HG03095 (cell line): ENCODE results near the gene NUTM2B.
"Not testable (repeated sequence)": the region's sequence is repeated elsewhere in the genome, so short reads cannot be mapped to it uniquely, and the experiment has no call there.

Source experiments
- ATAC-seq: cut with Tn5 transposase; IDR thresholded peaks from one replicate; pipeline ENCODE4 v1.9.1; 2021; ENCODE audit warnings: moderate library complexity; ENCODE audit not compliant: unreplicated experiment

NUTM2B gene

GRCh38 chr10:79702927-79703326, at the start of gene NUTM2B:
NUTM2B (plus strand) TSS chr10:79703227; CDS start chr10:79703610, 383 bp downstream.
- ATAC-seq = not testable (repeated sequence)

- ATAC-seq = not testable (repeated sequence)
These were observed 39.7 kb upstream of the NUTM2B start for GRCh38 chr10:79663287-79663686.

GRCh38 chr10:79664686-79665085, 38.3 kb upstream of the NUTM2B start:
- not testable (repeated sequence) for ATAC-seq

GRCh38 chr10:79669248-79669788, 33.7 kb upstream of the NUTM2B start:
- ATAC-seq = not testable (repeated sequence)

- ATAC-seq = not testable (repeated sequence)
These were observed 28.1 kb upstream of the NUTM2B start for GRCh38 chr10:79674878-79675277.

- ATAC-seq = not testable (repeated sequence)
These were observed 19.8 kb upstream of the NUTM2B start for GRCh38 chr10:79683026-79683883.

GRCh38 chr10:79683884-79684720, 18.9 kb upstream of the NUTM2B start:
- ATAC-seq = not testable (repeated sequence)

- peak; percentile 82 for ATAC-seq
These were observed 17.9 kb upstream of the NUTM2B start for GRCh38 chr10:79685044-79685685.

GRCh38 chr10:79686595-79686994, 16.4 kb upstream of the NUTM2B start:
- not testable (repeated sequence) for ATAC-seq

- not testable (repeated sequence) for ATAC-seq
These were observed 15.4 kb upstream of the NUTM2B start for GRCh38 chr10:79687406-79688150.

- ATAC-seq = not testable (repeated sequence)
These were observed 14.2 kb upstream of the NUTM2B start for GRCh38 chr10:79688798-79689197.

GRCh38 chr10:79696596-79696995, 6.4 kb upstream of the NUTM2B start:
- ATAC-seq = not testable (repeated sequence)

GRCh38 chr10:79697141-79697540, 5.9 kb upstream of the NUTM2B start:
- not testable (repeated sequence) for ATAC-seq

GRCh38 chr10:79700381-79700944, 2.6 kb upstream of the NUTM2B start:
- ATAC-seq = not testable (repeated sequence)

- not testable (repeated sequence) for ATAC-seq
These were observed 4.0 kb downstream of the NUTM2B start for GRCh38 chr10:79707017-79707416.

- ATAC-seq = not testable (repeated sequence)
These were observed 11.9 kb downstream of the NUTM2B start for GRCh38 chr10:79714976-79715375.

GRCh38 chr10:79716917-79717579, 14.0 kb downstream of the NUTM2B start:
- ATAC-seq = not testable (repeated sequence)

- not testable (repeated sequence) for ATAC-seq
These were observed 17.0 kb downstream of the NUTM2B start for GRCh38 chr10:79720000-79720399.

GRCh38 chr10:79726620-79727019, 23.6 kb downstream of the NUTM2B start:
- ATAC-seq = not testable (repeated sequence)
